VCaP (cell line): ENCODE results near the gene HS3ST4.

Source experiments
- H3K27ac ChIP-seq: fragments of 450-650 bp; 2 replicates; pipeline ENCODE4 v1.5.1; 2017
- TF ChIP-seq, protein P1 (sequence below): fragments of 450-650 bp; conservative IDR thresholded peaks from 2 replicates; pipeline ENCODE4 v1.5.1; 2017; ENCODE audit warnings: mild to moderate bottlenecking, moderate library complexity

The HS3ST4 gene

DNA sequence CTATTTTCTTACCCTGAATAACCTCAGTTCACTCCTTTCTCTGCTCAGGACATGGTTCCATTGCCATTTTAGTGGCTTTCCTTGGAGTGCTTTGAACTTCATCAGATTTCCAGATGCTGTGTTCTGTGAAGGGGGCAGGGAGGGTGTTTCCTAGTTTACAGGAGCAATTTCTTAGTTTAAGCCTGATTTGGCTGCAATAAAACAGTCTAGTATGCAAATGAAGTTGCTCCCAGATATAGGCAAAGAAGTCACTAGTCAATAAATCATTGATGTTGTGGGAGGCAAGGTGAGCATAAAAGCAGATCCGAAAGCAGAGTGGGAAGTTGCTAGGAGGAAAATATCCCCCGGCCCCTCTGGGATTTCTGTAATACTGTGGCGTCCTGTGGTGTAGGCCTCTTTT is 202.3 kb downstream of the HS3ST4 start:
- H3K27ac ChIP-seq: no peak overlapping the region
- TF ChIP-seq, protein P1, sequence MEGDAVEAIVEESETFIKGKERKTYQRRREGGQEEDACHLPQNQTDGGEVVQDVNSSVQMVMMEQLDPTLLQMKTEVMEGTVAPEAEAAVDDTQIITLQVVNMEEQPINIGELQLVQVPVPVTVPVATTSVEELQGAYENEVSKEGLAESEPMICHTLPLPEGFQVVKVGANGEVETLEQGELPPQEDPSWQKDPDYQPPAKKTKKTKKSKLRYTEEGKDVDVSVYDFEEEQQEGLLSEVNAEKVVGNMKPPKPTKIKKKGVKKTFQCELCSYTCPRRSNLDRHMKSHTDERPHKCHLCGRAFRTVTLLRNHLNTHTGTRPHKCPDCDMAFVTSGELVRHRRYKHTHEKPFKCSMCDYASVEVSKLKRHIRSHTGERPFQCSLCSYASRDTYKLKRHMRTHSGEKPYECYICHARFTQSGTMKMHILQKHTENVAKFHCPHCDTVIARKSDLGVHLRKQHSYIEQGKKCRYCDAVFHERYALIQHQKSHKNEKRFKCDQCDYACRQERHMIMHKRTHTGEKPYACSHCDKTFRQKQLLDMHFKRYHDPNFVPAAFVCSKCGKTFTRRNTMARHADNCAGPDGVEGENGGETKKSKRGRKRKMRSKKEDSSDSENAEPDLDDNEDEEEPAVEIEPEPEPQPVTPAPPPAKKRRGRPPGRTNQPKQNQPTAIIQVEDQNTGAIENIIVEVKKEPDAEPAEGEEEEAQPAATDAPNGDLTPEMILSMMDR: no peak

DNA sequence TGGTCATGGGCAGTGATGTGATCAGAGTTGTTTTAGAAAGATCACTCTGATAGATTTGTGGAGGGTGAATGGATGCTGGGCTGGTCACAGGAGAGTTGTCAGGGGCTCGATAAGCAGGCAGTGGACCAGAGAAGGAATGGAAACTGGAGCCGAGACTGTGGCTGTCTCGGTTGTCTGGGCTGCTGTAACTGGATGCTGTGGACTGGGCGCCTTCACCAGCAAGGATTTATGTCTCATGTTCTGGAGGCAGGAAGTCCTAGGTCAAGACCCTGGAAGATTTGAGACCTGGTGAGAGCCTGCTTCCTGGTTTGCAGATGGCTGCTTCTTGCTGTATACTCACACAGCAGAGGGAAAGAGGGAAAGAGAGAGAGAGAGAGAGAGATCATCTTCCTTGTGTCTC is 203.6 kb downstream of the HS3ST4 start:
- H3K27ac ChIP-seq: no peak overlapping the region
- TF ChIP-seq, protein P1: no peak

DNA sequence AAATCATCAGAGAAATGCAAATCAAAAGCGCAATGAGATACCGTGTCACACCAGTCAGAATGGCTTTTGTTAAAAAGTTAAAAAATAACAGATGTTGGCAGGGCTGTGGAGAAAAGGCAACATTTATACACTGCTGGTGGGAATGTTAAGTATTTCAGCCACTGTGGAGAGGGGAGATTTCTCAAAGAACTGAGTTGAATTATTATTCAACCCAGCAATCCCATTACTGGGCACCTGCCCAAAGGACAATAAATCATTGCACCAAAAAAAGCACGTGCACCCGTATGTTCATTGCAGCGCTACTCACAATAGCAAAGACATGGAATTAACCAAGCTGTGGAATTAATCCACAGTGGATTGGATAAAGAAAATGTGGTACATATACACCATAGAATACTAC is 204.7 kb downstream of the HS3ST4 start:
- no peak overlapping the region for H3K27ac ChIP-seq
- TF ChIP-seq, protein P1: no peak

DNA sequence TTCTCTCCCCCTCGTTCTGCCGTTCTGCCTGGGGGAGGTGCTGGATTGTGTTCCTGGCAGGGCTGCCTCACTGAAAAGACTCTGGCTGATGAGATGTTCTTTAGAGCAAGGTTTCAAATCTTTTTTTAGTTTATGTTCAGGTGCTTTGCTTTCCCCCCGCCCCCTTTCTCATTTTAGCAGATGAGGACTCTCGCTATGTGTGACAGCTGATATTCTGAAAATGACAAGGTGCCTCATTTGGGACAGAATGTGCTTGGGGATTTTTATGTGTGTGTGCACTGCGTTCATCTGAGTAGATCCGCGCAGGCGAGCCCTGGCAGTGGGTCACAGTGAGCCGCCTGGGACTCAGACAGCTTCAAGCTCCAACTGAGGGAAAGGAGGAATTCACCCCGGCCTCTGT is 205.9 kb downstream of the HS3ST4 start:
- H3K27ac ChIP-seq: no peak overlapping the region
- TF ChIP-seq, protein P1: no peak

DNA sequence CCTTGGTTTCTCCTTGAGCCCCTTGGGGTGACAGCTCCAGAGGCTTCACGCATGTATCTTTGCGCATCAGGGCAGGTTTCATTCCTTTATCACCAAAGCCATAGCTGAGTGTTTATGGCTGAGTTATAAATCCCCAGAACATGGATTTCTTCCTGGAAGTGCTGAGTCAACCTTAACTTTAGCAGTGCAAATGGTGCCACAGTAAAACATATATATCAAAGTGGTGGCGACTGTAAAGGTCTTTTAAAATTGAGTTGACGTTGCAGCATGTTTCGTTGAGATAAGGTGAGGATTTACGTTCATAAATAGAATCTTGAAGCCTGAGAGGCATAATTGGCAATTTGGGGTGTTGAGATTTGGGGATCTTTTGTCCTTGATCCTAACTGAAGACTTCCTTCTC is 214.1 kb downstream of the HS3ST4 start:
- TF ChIP-seq, protein P1: no peak
- no peak overlapping the region for H3K27ac ChIP-seq

DNA sequence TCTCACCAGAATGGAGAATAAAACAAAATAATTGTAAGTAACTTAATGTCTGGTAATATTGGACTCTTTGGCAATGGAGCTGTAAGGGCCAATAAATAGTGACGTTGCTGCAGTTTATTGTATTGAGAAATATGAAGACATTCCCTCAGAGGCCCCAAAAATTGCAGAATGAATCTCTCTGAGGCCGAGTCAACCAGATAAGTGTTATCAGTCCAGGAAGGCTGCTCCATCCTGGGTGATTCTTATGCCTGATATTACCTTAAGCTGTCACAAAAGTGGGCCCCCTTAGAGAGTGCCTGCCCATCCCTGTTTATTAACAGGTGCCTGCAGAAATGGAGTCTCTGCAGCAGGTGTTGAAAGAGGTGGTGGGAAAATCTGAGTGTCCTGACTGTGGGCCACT is 219.2 kb downstream of the HS3ST4 start:
- no peak overlapping the region for H3K27ac ChIP-seq
- TF ChIP-seq, protein P1: no peak

DNA sequence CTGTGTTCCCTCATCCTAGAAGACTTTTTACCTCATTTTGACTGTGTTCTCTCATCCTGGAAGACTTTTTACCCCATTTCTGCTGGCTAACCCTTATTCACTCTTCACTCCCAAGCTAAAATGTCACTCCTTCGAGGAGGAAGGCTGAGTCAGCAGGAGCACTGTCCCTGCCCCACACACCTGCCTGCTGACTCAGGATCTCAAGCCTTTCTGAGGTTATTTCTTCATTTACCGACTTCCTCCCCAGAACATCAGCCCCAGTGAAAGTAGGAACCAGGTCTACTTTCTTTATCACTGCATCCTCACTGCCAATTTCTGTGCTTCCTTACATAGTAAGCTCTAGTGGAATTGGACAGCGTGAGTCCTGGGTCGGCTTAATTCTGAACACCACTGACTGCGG is 220.6 kb downstream of the HS3ST4 start:
- TF ChIP-seq, protein P1: no peak
- H3K27ac ChIP-seq: no peak overlapping the region
